Panc1 (cell line): ENCODE results near the gene SSC5D.

ENCODE experiments used
- POLR2AphosphoS5 ChIP-seq: IDR thresholded peaks from 2 replicates; pipeline ENCODE4 v1.6.1; 2012; ENCODE audit warnings: mild to moderate bottlenecking, low read depth, low read length, moderate library complexity
- SIN3A ChIP-seq: IDR thresholded peaks from 2 replicates; pipeline ENCODE4 v1.6.1; 2012; ENCODE audit warnings: low read depth, mild to moderate bottlenecking, low read length, moderate library complexity, borderline replicate concordance; ENCODE audit not compliant: insufficient read depth
- TF ChIP-seq, protein P1 (sequence below), 2 experiments: IDR thresholded peaks; 2 replicates each; pipeline ENCODE4 v1.6.1; 2011 to 2012; ENCODE audit warnings: low read depth in 2 of 2, control low read depth in 1 of 2, low read length in 1 of 2, mild to moderate bottlenecking in 1 of 2, moderate library complexity in 1 of 2; ENCODE audit not compliant: insufficient read depth in 1 of 2
- TF ChIP-seq, protein P2 (sequence below): fragments of 450-650 bp; IDR thresholded peaks from 2 replicates; pipeline ENCODE4 v1.5.1; 2017; ENCODE audit warnings: mild to moderate bottlenecking

DNA sequence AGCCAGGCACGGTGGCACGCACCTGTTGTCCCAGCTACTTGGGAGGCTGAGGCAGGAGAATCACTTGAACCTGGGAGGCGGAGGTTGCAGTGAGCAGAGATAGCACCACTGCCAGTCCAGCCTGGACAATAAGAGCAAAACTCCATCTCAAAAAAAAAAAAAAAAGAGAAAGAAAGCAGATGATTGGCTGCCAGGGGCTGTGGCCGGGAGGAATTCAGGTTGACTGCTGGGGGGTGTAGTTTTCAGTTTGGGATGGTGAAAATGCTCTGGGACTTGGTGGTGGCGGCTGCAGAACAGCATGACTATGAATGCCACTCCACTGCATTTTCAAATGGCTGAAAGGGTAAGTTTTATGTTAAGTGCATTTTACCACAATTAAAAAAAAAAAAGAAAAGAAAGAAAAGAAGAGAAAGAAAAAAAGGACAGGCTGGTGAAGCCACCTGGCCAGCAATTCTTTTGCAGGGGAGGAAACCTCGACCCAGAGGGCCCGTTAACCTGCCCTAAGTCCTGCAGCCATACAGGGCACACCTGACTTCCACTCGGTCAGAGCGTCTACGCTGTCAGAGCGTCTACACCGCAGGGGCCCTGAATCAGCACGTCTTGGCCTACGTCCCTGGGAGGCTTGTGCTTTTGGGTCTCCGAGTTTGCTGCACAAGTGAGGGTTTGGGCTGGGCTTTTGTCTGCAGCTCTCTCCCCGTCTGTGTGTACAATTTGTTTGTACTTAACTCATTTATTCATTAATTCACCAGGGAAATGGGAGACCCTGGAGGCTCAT, 30.4 kb upstream of the SSC5D start:
- TF ChIP-seq, protein P1, sequence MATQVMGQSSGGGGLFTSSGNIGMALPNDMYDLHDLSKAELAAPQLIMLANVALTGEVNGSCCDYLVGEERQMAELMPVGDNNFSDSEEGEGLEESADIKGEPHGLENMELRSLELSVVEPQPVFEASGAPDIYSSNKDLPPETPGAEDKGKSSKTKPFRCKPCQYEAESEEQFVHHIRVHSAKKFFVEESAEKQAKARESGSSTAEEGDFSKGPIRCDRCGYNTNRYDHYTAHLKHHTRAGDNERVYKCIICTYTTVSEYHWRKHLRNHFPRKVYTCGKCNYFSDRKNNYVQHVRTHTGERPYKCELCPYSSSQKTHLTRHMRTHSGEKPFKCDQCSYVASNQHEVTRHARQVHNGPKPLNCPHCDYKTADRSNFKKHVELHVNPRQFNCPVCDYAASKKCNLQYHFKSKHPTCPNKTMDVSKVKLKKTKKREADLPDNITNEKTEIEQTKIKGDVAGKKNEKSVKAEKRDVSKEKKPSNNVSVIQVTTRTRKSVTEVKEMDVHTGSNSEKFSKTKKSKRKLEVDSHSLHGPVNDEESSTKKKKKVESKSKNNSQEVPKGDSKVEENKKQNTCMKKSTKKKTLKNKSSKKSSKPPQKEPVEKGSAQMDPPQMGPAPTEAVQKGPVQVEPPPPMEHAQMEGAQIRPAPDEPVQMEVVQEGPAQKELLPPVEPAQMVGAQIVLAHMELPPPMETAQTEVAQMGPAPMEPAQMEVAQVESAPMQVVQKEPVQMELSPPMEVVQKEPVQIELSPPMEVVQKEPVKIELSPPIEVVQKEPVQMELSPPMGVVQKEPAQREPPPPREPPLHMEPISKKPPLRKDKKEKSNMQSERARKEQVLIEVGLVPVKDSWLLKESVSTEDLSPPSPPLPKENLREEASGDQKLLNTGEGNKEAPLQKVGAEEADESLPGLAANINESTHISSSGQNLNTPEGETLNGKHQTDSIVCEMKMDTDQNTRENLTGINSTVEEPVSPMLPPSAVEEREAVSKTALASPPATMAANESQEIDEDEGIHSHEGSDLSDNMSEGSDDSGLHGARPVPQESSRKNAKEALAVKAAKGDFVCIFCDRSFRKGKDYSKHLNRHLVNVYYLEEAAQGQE (IDR thresholded peaks at IDR 0.05; ENCODE audit: insufficient read depth in 1 of 2, low read depth in 2 of 2, low read length in 1 of 2): no peak
- TF ChIP-seq POLR2AphosphoS5 (no peak), SIN3A (no peak)
- TF ChIP-seq, protein P2, sequence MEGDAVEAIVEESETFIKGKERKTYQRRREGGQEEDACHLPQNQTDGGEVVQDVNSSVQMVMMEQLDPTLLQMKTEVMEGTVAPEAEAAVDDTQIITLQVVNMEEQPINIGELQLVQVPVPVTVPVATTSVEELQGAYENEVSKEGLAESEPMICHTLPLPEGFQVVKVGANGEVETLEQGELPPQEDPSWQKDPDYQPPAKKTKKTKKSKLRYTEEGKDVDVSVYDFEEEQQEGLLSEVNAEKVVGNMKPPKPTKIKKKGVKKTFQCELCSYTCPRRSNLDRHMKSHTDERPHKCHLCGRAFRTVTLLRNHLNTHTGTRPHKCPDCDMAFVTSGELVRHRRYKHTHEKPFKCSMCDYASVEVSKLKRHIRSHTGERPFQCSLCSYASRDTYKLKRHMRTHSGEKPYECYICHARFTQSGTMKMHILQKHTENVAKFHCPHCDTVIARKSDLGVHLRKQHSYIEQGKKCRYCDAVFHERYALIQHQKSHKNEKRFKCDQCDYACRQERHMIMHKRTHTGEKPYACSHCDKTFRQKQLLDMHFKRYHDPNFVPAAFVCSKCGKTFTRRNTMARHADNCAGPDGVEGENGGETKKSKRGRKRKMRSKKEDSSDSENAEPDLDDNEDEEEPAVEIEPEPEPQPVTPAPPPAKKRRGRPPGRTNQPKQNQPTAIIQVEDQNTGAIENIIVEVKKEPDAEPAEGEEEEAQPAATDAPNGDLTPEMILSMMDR: no peak
